ENCODE data around the gene WNT1. TPM values are rescaled to one million over a fixed set of nuclear protein-coding genes. Genes with fewer than 3 reads are reported as not detected.

The WNT1 gene
- total and polyA plus RNA-seq, 10 of the 15 experiments (the other 5 are each of a cell fraction or from before 2014, with no cell fraction given), result not detected

DNA sequence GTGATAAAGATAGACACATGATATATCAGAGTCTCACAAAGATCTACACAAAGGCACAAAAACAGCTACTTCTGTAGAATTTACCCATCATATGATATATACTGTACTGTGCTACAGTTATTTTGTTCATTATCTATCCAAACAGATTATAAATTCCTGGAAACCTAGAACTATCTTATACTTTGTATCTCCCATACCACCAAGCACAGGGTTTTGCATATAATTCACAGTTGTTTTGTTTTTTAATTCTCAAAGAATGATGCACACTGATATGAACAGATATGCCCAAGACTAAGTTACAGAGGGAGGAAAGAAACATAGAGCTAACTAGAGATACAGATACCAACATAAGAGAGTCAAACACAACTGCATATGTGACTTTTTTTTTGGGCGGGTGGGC is 37.1 kb downstream of the WNT1 start (continued):
- TF ChIP-seq, protein P1, sequence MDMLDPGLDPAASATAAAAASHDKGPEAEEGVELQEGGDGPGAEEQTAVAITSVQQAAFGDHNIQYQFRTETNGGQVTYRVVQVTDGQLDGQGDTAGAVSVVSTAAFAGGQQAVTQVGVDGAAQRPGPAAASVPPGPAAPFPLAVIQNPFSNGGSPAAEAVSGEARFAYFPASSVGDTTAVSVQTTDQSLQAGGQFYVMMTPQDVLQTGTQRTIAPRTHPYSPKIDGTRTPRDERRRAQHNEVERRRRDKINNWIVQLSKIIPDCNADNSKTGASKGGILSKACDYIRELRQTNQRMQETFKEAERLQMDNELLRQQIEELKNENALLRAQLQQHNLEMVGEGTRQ (IDR thresholded peaks at IDR 0.05; ENCODE audit: borderline replicate concordance, low read depth, low read length), result no peak
- no peak for TF ChIP-seq ZBED1 (IDR thresholded peaks at IDR 0.05; ENCODE audit: borderline replicate concordance)
- no peak for TF ChIP-seq ZZZ3 (IDR thresholded peaks at IDR 0.05; ENCODE audit: control insufficient read depth, insufficient read length, low read depth)
- no peak for TF ChIP-seq BRCA1 (IDR thresholded peaks at IDR 0.05; ENCODE audit: low read depth, low read length)
- TF ChIP-seq, protein P2, sequence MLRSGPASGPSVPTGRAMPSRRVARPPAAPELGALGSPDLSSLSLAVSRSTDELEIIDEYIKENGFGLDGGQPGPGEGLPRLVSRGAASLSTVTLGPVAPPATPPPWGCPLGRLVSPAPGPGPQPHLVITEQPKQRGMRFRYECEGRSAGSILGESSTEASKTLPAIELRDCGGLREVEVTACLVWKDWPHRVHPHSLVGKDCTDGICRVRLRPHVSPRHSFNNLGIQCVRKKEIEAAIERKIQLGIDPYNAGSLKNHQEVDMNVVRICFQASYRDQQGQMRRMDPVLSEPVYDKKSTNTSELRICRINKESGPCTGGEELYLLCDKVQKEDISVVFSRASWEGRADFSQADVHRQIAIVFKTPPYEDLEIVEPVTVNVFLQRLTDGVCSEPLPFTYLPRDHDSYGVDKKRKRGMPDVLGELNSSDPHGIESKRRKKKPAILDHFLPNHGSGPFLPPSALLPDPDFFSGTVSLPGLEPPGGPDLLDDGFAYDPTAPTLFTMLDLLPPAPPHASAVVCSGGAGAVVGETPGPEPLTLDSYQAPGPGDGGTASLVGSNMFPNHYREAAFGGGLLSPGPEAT (IDR thresholded peaks at IDR 0.05; ENCODE audit: low read depth), result no peak
- TF ChIP-seq, protein P3, sequence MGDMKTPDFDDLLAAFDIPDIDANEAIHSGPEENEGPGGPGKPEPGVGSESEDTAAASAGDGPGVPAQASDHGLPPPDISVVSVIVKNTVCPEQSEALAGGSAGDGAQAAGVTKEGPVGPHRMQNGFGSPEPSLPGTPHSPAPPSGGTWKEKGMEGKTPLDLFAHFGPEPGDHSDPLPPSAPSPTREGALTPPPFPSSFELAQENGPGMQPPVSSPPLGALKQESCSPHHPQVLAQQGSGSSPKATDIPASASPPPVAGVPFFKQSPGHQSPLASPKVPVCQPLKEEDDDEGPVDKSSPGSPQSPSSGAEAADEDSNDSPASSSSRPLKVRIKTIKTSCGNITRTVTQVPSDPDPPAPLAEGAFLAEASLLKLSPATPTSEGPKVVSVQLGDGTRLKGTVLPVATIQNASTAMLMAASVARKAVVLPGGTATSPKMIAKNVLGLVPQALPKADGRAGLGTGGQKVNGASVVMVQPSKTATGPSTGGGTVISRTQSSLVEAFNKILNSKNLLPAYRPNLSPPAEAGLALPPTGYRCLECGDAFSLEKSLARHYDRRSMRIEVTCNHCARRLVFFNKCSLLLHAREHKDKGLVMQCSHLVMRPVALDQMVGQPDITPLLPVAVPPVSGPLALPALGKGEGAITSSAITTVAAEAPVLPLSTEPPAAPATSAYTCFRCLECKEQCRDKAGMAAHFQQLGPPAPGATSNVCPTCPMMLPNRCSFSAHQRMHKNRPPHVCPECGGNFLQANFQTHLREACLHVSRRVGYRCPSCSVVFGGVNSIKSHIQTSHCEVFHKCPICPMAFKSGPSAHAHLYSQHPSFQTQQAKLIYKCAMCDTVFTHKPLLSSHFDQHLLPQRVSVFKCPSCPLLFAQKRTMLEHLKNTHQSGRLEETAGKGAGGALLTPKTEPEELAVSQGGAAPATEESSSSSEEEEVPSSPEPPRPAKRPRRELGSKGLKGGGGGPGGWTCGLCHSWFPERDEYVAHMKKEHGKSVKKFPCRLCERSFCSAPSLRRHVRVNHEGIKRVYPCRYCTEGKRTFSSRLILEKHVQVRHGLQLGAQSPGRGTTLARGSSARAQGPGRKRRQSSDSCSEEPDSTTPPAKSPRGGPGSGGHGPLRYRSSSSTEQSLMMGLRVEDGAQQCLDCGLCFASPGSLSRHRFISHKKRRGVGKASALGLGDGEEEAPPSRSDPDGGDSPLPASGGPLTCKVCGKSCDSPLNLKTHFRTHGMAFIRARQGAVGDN (IDR thresholded peaks at IDR 0.05), result no peak
- TF ChIP-seq, protein P4, sequence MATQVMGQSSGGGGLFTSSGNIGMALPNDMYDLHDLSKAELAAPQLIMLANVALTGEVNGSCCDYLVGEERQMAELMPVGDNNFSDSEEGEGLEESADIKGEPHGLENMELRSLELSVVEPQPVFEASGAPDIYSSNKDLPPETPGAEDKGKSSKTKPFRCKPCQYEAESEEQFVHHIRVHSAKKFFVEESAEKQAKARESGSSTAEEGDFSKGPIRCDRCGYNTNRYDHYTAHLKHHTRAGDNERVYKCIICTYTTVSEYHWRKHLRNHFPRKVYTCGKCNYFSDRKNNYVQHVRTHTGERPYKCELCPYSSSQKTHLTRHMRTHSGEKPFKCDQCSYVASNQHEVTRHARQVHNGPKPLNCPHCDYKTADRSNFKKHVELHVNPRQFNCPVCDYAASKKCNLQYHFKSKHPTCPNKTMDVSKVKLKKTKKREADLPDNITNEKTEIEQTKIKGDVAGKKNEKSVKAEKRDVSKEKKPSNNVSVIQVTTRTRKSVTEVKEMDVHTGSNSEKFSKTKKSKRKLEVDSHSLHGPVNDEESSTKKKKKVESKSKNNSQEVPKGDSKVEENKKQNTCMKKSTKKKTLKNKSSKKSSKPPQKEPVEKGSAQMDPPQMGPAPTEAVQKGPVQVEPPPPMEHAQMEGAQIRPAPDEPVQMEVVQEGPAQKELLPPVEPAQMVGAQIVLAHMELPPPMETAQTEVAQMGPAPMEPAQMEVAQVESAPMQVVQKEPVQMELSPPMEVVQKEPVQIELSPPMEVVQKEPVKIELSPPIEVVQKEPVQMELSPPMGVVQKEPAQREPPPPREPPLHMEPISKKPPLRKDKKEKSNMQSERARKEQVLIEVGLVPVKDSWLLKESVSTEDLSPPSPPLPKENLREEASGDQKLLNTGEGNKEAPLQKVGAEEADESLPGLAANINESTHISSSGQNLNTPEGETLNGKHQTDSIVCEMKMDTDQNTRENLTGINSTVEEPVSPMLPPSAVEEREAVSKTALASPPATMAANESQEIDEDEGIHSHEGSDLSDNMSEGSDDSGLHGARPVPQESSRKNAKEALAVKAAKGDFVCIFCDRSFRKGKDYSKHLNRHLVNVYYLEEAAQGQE (IDR thresholded peaks at IDR 0.05; ENCODE audit: low read depth, low read length), result no peak
- no peak for TF ChIP-seq CHD2 (IDR thresholded peaks at IDR 0.05; ENCODE audit: borderline replicate concordance, low read depth, low read length)

All from GM12878 (cell line).